A549 (cell line): ENCODE results near the gene TNFAIP3.

Experiments
- CTCF ChIP-seq: fragments of >200 bp; sonication (Bioruptor Twin); formaldehyde crosslinking; IDR thresholded peaks from 3 replicates; pipeline ENCODE4 v1.5.1; 2016
- ESRRA ChIP-seq: fragments of 150-350 bp; IDR thresholded peaks from 2 replicates; pipeline ENCODE4 v1.6.1; 2014; ENCODE audit warnings: mild to moderate bottlenecking, low read length, borderline replicate concordance
- HDAC2 ChIP-seq: fragments of 200-600 bp; sonication (generic); IDR thresholded peaks from 2 replicates; pipeline ENCODE4 v1.6.1; 2016
- NPAS2 ChIP-seq: fragments of 250-450 bp; sonication (Bioruptor Pico); IDR thresholded peaks from 2 replicates; pipeline ENCODE4 v1.8.0; 2022; ENCODE audit warnings: mild to moderate bottlenecking, moderate library complexity, borderline replicate concordance
- POLR2A ChIP-seq: IDR thresholded peaks from 2 replicates; pipeline ENCODE4 v1.6.1; 2012; ENCODE audit warnings: mild to moderate bottlenecking, low read length
- RFX5 ChIP-seq: fragments of 450-650 bp; IDR thresholded peaks from 2 replicates; pipeline ENCODE4 v1.7.1; 2014; ENCODE audit warnings: antibody characterized with exemption, mild to moderate bottlenecking, moderate library complexity
- SMC3 ChIP-seq: fragments of >200 bp; sonication (Bioruptor Twin); formaldehyde crosslinking; IDR thresholded peaks from 3 replicates; pipeline ENCODE4 v1.6.1; 2018; ENCODE audit warnings: inconsistent platforms
- TF ChIP-seq, protein P1 (sequence below): IDR thresholded peaks from 2 replicates; pipeline ENCODE4 v1.6.1; 2012; ENCODE audit warnings: low read depth, borderline replicate concordance
- TF ChIP-seq, protein P2 (sequence below): IDR thresholded peaks from 2 replicates; pipeline ENCODE4 v1.6.1; 2012
- TF ChIP-seq, protein P3 (sequence below): fragments of 200-600 bp; sonication (generic); IDR thresholded peaks from 2 replicates; pipeline ENCODE4 v1.6.1; 2016; ENCODE audit warnings: antibody characterized with exemption, mild to moderate bottlenecking, moderate library complexity

GRCh38 chr6:137893726-137894125 lies 26.7 kb downstream of the TNFAIP3 start:
- TF ChIP-seq, protein P1, sequence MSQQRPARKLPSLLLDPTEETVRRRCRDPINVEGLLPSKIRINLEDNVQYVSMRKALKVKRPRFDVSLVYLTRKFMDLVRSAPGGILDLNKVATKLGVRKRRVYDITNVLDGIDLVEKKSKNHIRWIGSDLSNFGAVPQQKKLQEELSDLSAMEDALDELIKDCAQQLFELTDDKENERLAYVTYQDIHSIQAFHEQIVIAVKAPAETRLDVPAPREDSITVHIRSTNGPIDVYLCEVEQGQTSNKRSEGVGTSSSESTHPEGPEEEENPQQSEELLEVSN = no peak
- TF ChIP-seq, protein P2, sequence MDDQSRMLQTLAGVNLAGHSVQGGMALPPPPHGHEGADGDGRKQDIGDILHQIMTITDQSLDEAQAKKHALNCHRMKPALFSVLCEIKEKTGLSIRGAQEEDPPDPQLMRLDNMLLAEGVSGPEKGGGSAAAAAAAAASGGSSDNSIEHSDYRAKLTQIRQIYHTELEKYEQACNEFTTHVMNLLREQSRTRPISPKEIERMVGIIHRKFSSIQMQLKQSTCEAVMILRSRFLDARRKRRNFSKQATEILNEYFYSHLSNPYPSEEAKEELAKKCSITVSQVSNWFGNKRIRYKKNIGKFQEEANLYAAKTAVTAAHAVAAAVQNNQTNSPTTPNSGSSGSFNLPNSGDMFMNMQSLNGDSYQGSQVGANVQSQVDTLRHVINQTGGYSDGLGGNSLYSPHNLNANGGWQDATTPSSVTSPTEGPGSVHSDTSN = no peak
- no peak for TF ChIP-seq CTCF
- no peak for TF ChIP-seq ESRRA
- no peak for TF ChIP-seq RFX5
- TF ChIP-seq, protein P3, sequence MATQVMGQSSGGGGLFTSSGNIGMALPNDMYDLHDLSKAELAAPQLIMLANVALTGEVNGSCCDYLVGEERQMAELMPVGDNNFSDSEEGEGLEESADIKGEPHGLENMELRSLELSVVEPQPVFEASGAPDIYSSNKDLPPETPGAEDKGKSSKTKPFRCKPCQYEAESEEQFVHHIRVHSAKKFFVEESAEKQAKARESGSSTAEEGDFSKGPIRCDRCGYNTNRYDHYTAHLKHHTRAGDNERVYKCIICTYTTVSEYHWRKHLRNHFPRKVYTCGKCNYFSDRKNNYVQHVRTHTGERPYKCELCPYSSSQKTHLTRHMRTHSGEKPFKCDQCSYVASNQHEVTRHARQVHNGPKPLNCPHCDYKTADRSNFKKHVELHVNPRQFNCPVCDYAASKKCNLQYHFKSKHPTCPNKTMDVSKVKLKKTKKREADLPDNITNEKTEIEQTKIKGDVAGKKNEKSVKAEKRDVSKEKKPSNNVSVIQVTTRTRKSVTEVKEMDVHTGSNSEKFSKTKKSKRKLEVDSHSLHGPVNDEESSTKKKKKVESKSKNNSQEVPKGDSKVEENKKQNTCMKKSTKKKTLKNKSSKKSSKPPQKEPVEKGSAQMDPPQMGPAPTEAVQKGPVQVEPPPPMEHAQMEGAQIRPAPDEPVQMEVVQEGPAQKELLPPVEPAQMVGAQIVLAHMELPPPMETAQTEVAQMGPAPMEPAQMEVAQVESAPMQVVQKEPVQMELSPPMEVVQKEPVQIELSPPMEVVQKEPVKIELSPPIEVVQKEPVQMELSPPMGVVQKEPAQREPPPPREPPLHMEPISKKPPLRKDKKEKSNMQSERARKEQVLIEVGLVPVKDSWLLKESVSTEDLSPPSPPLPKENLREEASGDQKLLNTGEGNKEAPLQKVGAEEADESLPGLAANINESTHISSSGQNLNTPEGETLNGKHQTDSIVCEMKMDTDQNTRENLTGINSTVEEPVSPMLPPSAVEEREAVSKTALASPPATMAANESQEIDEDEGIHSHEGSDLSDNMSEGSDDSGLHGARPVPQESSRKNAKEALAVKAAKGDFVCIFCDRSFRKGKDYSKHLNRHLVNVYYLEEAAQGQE = no peak
- no peak for TF ChIP-seq POLR2A
- TF ChIP-seq HDAC2 = no peak
- TF ChIP-seq SMC3 = no peak
- no peak for TF ChIP-seq NPAS2 (CRISPR knock-in tag)
